Liver (tissue), 3 donors: Measurements from ENCODE around the gene CHORDC1.

Experiments used
- EGR1 ChIP-seq, 2 donors: IDR thresholded peaks; 2 replicates each; pipeline ENCODE4 v1.6.1; 2016 to 2018; ENCODE audit warnings: antibody characterized with exemption in 2 of 2, low read depth in 2 of 2
- GABPA ChIP-seq, 2 donors: IDR thresholded peaks in 1 of 2; conservative IDR thresholded peaks in 1 of 2; 2 replicates each; pipeline ENCODE4 v1.6.1; 2016; ENCODE audit warnings: antibody characterized with exemption in 2 of 2, mild to moderate bottlenecking in 1 of 2, moderate library complexity in 1 of 2
- HNF4G ChIP-seq: IDR thresholded peaks from 2 replicates; pipeline ENCODE4 v1.6.1; 2016; ENCODE audit warnings: antibody characterized with exemption
- JUND ChIP-seq, 2 donors: IDR thresholded peaks; 2 replicates each; pipeline ENCODE4 v1.6.1; 2016; ENCODE audit warnings: antibody characterized with exemption in 2 of 2
- NR2F2 ChIP-seq: IDR thresholded peaks from 2 replicates; pipeline ENCODE4 v1.6.1; 2016; ENCODE audit warnings: antibody characterized with exemption
- RAD21 ChIP-seq, 2 donors: IDR thresholded peaks; 2 replicates each; pipeline ENCODE4 v1.6.1; 2016; ENCODE audit warnings: antibody characterized with exemption in 2 of 2, mild to moderate bottlenecking in 2 of 2
- RXRA ChIP-seq, 2 donors: IDR thresholded peaks; 2 replicates each; pipeline ENCODE4 v1.6.1; 2017 to 2018; ENCODE audit warnings: antibody characterized with exemption in 2 of 2, mild to moderate bottlenecking in 1 of 2
- SP1 ChIP-seq: IDR thresholded peaks from 2 replicates; pipeline ENCODE4 v1.6.1; 2018; ENCODE audit warnings: antibody characterized with exemption, mild to moderate bottlenecking
- TAF1 ChIP-seq: conservative IDR thresholded peaks from 2 replicates; pipeline ENCODE4 v1.6.1; 2016; ENCODE audit warnings: antibody characterized with exemption, mild to moderate bottlenecking
- YY1 ChIP-seq: IDR thresholded peaks from 2 replicates; pipeline ENCODE4 v1.6.1; 2016; ENCODE audit warnings: antibody characterized with exemption, mild to moderate bottlenecking
- TF ChIP-seq, protein P1 (sequence below): fragments of 150-350 bp; IDR thresholded peaks from 2 replicates; pipeline ENCODE4 v1.5.1; 2017; ENCODE audit warnings: improper control_type of control experiment, low read depth, low read length; ENCODE audit not compliant: missing input control
- TF ChIP-seq, protein P2 (sequence below): IDR thresholded peaks from 2 replicates; pipeline ENCODE4 v1.6.1; 2016; ENCODE audit warnings: antibody characterized with exemption
- TF ChIP-seq, protein P3 (sequence below): IDR thresholded peaks from 2 replicates; pipeline ENCODE4 v1.6.1; 2016; ENCODE audit warnings: antibody characterized with exemption, mild to moderate bottlenecking
- TF ChIP-seq, protein P4 (sequence below): IDR thresholded peaks from 2 replicates; pipeline ENCODE4 v1.6.1; 2016; ENCODE audit warnings: antibody characterized with exemption
- donor health status: healthy.
- donor health status: healthy.

DNA sequence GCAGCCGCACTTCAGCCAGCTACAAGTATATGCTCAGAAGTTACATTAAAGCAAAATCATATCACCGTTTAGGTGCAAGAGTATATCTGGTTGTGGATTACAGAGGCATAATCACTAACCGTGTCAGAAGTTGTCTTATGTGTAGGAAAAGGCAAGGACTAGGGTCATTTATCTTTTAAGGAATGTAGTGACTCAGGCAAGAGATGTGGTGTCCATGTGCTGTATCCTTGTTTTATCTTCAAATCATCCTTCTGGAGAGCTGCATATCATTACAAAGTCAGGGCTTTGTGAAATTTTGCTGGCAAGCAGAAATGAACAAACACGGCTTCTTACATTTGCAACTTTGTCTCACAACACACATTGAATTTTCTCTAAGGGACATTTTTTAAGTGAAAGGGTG, 12.7 kb upstream of the CHORDC1 start:
- TF ChIP-seq, protein P1, sequence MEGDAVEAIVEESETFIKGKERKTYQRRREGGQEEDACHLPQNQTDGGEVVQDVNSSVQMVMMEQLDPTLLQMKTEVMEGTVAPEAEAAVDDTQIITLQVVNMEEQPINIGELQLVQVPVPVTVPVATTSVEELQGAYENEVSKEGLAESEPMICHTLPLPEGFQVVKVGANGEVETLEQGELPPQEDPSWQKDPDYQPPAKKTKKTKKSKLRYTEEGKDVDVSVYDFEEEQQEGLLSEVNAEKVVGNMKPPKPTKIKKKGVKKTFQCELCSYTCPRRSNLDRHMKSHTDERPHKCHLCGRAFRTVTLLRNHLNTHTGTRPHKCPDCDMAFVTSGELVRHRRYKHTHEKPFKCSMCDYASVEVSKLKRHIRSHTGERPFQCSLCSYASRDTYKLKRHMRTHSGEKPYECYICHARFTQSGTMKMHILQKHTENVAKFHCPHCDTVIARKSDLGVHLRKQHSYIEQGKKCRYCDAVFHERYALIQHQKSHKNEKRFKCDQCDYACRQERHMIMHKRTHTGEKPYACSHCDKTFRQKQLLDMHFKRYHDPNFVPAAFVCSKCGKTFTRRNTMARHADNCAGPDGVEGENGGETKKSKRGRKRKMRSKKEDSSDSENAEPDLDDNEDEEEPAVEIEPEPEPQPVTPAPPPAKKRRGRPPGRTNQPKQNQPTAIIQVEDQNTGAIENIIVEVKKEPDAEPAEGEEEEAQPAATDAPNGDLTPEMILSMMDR, result no peak
- TF ChIP-seq JUND (IDR thresholded peaks at IDR 0.05), result no peak
- TF ChIP-seq, protein P2, sequence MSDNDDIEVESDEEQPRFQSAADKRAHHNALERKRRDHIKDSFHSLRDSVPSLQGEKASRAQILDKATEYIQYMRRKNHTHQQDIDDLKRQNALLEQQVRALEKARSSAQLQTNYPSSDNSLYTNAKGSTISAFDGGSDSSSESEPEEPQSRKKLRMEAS, result no peak
- TF ChIP-seq SP1, result no peak
- no peak for TF ChIP-seq GABPA (IDR thresholded peaks at IDR 0.05 in 1 of 2, conservative IDR thresholded peaks at IDR 0.05 in 1 of 2)
- no peak for TF ChIP-seq RAD21 (IDR thresholded peaks at IDR 0.05)
- no peak for TF ChIP-seq YY1
- TF ChIP-seq, protein P3, sequence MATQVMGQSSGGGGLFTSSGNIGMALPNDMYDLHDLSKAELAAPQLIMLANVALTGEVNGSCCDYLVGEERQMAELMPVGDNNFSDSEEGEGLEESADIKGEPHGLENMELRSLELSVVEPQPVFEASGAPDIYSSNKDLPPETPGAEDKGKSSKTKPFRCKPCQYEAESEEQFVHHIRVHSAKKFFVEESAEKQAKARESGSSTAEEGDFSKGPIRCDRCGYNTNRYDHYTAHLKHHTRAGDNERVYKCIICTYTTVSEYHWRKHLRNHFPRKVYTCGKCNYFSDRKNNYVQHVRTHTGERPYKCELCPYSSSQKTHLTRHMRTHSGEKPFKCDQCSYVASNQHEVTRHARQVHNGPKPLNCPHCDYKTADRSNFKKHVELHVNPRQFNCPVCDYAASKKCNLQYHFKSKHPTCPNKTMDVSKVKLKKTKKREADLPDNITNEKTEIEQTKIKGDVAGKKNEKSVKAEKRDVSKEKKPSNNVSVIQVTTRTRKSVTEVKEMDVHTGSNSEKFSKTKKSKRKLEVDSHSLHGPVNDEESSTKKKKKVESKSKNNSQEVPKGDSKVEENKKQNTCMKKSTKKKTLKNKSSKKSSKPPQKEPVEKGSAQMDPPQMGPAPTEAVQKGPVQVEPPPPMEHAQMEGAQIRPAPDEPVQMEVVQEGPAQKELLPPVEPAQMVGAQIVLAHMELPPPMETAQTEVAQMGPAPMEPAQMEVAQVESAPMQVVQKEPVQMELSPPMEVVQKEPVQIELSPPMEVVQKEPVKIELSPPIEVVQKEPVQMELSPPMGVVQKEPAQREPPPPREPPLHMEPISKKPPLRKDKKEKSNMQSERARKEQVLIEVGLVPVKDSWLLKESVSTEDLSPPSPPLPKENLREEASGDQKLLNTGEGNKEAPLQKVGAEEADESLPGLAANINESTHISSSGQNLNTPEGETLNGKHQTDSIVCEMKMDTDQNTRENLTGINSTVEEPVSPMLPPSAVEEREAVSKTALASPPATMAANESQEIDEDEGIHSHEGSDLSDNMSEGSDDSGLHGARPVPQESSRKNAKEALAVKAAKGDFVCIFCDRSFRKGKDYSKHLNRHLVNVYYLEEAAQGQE, result no peak
- TF ChIP-seq RXRA (IDR thresholded peaks at IDR 0.05), result no peak
- TF ChIP-seq NR2F2, result no peak
- no peak for TF ChIP-seq EGR1 (IDR thresholded peaks at IDR 0.05; ENCODE audit: low read depth in 2 of 2)
- TF ChIP-seq TAF1, result no peak
- TF ChIP-seq, protein P4, sequence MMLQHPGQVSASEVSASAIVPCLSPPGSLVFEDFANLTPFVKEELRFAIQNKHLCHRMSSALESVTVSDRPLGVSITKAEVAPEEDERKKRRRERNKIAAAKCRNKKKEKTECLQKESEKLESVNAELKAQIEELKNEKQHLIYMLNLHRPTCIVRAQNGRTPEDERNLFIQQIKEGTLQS, result no peak
- no peak for TF ChIP-seq HNF4G
